ENCODE measurements around the gene ZNF460.

ZNF460 gene

GRCh38 chr19:57282011-57282643, 1.8 kb downstream of the ZNF460 start:
- DNase-seq = no peak

DNA sequence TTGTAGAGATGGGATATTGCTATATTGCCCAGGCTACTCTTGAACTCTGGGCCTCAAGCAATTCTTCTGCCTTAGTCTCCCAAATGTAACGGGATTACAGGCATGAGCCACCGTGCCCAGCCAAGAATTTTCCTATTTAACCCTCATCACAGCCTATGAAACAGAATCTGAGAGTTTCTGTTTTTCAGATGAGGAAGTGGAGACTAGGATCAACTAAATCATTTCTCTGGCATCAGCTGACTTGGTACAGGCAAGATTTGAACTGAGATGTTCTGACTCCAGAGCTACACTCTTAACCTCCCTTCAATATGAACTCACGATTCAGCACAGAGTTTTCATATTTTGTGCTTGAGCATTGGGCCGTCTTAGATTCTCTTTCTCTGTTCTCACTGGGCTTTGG, 8.1 kb downstream of the ZNF460 start:
- no peak for DNase-seq

DNA sequence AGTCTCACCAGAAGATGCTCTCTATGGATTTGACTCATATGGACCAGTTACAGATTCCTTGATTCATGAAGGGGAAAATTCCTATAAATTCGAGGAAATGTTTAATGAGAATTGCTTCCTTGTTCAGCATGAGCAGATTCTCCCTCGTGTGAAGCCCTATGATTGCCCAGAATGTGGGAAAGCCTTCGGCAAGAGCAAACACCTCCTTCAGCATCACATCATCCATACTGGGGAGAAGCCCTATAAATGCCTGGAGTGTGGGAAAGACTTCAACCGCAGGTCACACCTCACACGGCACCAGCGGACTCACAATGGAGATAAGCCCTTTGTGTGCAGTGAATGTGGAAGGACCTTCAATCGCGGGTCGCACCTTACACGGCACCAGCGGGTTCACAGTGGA, 10.7 kb downstream of the ZNF460 start:
- no peak for DNase-seq

DNA sequence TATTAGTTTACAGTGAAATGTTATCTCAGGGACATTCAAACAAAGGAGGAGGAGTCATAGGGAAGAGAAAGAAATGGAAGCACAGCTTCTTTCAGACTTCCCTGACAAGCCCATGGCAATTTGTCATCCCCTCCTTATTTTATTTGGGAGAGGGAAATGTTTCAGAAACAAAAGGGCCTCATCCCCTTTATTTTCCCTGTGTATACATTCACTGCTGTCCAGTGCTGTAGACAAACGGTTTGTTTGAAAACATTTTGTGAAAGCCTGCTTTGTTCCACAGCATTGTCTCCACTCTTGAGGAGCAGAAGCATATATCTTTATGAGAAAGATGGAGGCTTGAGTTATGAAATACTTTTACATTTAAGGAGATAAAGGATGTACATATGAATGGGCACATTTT, 12.3 kb downstream of the ZNF460 start:
- no peak for DNase-seq

DNA sequence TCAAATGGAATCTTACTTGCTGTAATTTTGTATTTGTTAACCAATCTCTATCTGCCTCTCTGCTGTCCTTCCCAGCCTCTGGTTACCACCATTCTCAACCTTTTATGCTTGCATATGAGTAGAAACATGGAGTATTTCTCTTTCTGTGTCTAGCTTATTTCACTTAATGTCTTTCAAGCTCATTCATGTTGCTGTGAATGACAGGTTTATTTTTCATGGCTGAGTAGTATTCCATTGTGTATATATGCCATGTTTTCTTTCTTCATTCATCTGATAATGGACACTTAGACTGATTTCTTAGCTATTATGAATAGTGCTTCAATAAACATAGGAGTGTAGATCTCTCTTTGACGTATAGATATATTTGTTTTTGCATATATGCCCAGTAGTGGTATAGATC, 13.4 kb downstream of the ZNF460 start:
- no peak for DNase-seq

- no peak for DNase-seq
These were observed 21.8 kb downstream of the ZNF460 start for GRCh38 chr19:57302020-57302465.

- no peak for DNase-seq
These were observed 22.6 kb downstream of the ZNF460 start for GRCh38 chr19:57302727-57303401.

DNA sequence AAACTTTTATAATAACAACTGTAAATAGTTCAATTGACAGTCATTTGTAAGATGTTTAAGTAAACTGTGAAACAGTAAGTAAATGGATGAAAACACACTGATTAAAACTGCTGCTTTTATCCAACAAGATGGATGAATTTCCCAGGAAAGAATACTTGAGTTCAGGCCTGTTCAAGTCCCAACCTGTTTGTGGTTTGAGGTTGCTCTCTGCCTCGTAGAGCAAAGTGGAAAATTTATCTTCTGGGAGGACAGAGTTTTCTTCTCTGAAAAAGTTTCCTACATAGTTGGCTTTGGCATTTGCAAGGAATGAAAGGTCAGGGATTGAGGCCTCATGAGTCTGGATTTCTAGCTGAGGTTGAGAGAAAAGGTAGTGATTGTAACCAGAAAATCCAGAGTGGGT, 24.8 kb downstream of the ZNF460 start:
- no peak for DNase-seq

DNA sequence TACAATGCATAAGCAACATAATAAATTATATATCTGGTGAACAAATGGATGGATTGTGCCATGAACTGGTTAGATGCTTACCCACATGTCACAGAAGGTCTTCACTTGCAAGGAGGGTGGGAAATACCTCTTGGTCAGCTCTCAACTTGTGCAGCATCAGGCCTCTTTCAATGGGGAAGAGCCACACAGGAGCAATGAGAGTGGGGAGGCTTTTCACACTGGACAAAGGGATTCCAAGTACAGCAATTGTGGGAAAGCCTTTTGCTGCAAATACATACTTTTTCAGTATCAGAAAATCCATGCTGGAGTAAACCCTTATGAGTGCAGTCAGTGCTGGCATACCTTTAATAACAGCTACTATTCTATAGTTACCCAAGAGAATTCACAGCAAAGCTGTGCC, 28.2 kb downstream of the ZNF460 start:
- DNase-seq = no peak

DNA sequence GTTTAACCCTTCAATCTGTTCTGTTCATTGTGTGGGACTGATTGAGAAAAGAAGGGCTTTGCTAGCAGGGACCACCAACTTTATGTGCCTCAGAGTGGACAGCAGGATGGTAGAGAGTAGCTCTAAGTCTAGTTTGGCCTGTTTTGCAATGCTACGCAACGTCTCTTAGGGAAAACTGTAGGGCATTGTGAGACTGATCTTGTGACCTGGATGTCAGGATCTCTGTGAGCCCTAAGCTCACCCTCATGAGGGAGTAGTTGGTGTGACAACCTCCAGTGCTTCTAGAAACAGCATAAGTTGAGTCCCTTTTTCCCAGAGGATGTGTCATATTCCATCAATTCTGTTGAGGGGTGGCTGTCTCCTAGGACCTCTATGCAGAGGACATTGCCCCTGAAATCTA, 30.5 kb downstream of the ZNF460 start:
- DNase-seq = no peak

DNA sequence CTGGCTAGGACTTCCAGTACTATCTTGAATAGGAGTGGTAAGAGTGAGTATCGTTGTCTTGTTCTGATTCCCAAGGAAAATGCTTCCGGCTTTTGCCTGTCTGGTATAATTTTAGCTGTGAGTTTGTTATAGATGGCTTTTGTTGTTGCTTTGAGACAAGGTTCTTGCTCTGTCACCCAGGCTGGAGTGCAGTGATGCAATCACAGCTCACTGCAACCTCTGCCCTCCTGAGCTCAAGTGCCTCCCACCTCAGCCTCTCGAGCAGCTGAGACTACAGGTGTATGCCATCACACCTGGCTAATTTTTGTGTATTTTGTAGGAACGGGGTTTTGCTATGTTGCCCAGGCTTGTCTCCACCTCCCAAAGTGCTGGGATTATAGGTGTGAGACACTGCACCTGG, 33.9 kb downstream of the ZNF460 start:
- DNase-seq = peak; percentile 30 to 52

DNA sequence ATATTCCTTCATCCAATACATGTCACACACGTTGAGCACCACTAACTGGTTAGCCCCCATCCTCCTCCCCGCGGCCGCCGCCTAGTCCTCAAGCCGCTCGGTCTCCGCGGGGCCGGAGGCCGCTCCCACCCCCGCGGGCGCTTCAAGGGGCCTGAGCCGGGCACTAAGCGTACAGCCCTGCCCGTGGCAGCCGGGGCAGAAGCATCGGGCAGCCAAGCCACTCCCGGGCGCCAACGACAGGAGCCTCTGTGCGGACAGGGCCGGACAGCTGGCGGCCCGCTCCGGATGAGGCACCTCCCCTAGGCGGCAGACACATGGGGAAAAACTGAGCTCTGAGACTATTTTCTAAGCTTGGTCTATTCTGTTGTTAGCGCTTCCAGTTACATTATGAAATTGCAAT, 37.2 kb downstream of the ZNF460 start:
- no peak for DNase-seq

DNA sequence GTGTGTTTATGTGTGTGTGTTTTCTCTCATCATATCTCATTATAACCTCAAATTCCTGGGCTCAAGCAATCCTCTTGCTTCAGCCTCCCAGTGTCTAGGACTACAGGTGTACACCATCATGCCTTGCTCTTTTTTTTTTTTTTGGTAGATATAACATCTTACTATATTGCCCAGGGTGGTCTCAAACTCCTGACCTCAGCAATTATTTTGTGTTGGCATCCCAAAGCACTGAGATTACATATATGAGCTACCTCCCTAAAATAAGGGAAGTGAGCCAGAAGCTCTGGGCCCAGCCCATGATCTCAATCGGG, 39.5 kb downstream of the ZNF460 start:
- no peak for DNase-seq

- DNase-seq = peak; percentile 96 to 98
These were observed 40.1 kb downstream of the ZNF460 start, which contains the start of gene ZNF543 for GRCh38 chr19:57320180-57321084. Gene ZNF543, plus strand, starts transcription at chr19:57320472. Its CDS starts 382 bp downstream, at chr19:57320854.

- no peak for DNase-seq
These were observed 40.8 kb downstream of the ZNF460 start for GRCh38 chr19:57321116-57321515.

GRCh38 chr19:57321751-57322150, 41.5 kb downstream of the ZNF460 start:
- no peak for DNase-seq

- DNase-seq = no peak
These were observed 44.7 kb downstream of the ZNF460 start for GRCh38 chr19:57324992-57325391.

DNA sequence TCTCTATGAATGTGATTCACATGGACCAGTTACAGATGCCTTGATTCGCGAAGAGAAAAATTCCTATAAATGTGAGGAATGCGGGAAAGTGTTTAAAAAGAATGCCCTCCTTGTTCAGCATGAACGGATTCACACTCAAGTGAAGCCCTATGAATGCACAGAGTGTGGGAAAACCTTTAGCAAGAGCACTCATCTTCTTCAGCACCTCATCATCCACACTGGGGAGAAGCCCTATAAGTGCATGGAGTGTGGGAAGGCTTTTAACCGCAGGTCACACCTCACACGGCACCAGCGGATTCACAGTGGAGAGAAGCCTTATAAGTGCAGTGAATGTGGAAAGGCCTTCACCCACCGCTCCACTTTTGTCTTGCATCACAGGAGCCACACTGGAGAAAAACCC, 47.7 kb downstream of the ZNF460 start:
- no peak for DNase-seq

GRCh38 chr19:57334191-57334590, 53.9 kb downstream of the ZNF460 start:
- no peak for DNase-seq

GRCh38 chr19:57338877-57339276, 58.6 kb downstream of the ZNF460 start:
- no peak for DNase-seq

- DNase-seq = no peak
These were observed 62.3 kb downstream of the ZNF460 start for GRCh38 chr19:57342582-57342981.

Measured in NCI-H1930 (cell line).